Ascending aorta (tissue), 2 donors: ENCODE measurements around the gene TBC1D19. TPM values are rescaled to one million over a fixed set of nuclear protein-coding genes. Genes with fewer than 3 reads are reported as not detected.

Experiments
- DNase-seq, 2 donors: peaks; one replicate each; pipeline ENCODE4 v3.0.0-alpha.2; 2019; ENCODE audit warnings: low spot score in 2 of 2
- H3K27ac ChIP-seq, 2 donors: fragments of 200-600 bp; sonication (generic); one replicate each; pipeline ENCODE4 v1.5.1; 2016 to 2017; ENCODE audit warnings: mild to moderate bottlenecking in 1 of 2
- H3K27me3 ChIP-seq: fragments of 200-600 bp; sonication (generic); one replicate; pipeline ENCODE4 v1.5.1; 2017
- H3K36me3 ChIP-seq, 2 donors: fragments of 200-600 bp; sonication (generic); one replicate each; pipeline ENCODE4 v1.5.1; 2016
- H3K4me1 ChIP-seq, 2 donors: fragments of 200-600 bp; sonication (generic); one replicate each; pipeline ENCODE4 v1.5.1; 2016 to 2017; ENCODE audit warnings: mild to moderate bottlenecking in 1 of 2
- H3K4me3 ChIP-seq, 2 donors: fragments of 200-600 bp; sonication (generic); one replicate each; pipeline ENCODE4 v1.5.1; 2016 to 2017; ENCODE audit warnings: mild to moderate bottlenecking in 1 of 2
- H3K9me3 ChIP-seq, 2 donors: fragments of 200-600 bp; sonication (generic); one replicate each; pipeline ENCODE4 v1.5.1; 2016
- intact Hi-C: fragments of 100-400 bp; cut with DNase I; formaldehyde crosslinking; loops from one replicate; pipeline ENCODE4 v1.15.1; 2023
- total RNA-seq: library from RNA; depleted of rRNA; stranded (reverse); fragments of >200 nt; gene quantifications from one replicate; pipeline ENCODE4 v1.1.0, GENCODE V29; 2016
- TF ChIP-seq, protein P1 (sequence below), 3 experiments: fragments of 200-600 bp in 2 of 3; fragments of 450-650 bp in 1 of 3; sonication (generic) in 2 of 3; IDR thresholded peaks; one replicate each; pipeline ENCODE4 v1.5.1; 2016 to 2019; ENCODE audit warnings: antibody characterized with exemption in 3 of 3, mild to moderate bottlenecking in 1 of 3, moderate library complexity in 1 of 3

TBC1D19 gene
- total RNA-seq, 1 donor from 2014 or later: 18.1 TPM

DNA sequence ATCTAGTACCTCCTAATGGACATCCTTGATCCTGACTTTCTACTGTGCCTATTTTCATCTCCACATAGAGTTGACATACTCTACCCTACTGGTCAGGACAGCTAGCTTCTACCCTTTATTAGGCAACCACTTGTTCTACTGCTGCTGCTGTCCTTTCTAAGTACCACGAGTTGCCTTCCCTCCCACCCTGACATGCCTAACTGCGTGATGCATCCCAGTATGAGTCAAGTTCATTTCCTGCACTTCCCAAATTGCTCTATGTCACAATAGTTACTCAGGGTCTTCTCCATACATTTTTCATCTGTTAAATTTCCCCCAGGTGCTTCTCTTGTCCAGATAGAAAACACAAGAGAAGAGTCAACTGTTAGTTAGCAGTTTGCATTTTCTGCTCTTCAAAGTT is 133.4 kb downstream of the TBC1D19 start:
- TF ChIP-seq, protein P1, sequence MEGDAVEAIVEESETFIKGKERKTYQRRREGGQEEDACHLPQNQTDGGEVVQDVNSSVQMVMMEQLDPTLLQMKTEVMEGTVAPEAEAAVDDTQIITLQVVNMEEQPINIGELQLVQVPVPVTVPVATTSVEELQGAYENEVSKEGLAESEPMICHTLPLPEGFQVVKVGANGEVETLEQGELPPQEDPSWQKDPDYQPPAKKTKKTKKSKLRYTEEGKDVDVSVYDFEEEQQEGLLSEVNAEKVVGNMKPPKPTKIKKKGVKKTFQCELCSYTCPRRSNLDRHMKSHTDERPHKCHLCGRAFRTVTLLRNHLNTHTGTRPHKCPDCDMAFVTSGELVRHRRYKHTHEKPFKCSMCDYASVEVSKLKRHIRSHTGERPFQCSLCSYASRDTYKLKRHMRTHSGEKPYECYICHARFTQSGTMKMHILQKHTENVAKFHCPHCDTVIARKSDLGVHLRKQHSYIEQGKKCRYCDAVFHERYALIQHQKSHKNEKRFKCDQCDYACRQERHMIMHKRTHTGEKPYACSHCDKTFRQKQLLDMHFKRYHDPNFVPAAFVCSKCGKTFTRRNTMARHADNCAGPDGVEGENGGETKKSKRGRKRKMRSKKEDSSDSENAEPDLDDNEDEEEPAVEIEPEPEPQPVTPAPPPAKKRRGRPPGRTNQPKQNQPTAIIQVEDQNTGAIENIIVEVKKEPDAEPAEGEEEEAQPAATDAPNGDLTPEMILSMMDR (IDR thresholded peaks at IDR 0.05): no peak
- no peaks in the 10 kb centered on the region for H3K4me1 ChIP-seq
- no peaks in the 10 kb centered on the region for H3K9me3 ChIP-seq
- H3K36me3 ChIP-seq: no peaks in the 10 kb centered on the region
- no peak overlapping the region for H3K27ac ChIP-seq
- no peak overlapping the region for H3K4me3 ChIP-seq
- intact Hi-C loops: no loop called here
- DNase-seq: no peak
- H3K27me3 ChIP-seq: no peaks in the 10 kb centered on the region

GRCh38 chr4:26719954-26720552 is 136.2 kb downstream of the TBC1D19 start:
- H3K27me3 ChIP-seq: no peaks in the 10 kb centered on the region

DNA sequence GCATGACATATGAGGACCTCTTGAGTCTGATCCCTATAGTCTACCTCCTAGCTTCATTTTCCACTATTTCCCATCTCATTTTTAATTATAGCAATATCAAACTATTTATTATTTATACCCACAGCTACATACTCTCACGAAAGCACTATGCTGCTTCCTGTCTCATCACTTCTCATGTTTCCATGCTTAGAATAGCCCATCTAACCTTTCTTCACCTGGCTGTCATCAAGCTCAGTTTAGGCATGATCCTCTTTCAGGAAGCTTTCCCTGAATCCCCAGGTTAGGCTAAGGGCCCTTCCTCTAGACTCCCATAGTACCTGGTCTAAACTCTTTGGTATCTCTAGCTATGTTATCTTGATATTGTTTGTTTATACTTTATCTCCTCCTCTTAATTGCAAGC is 137.8 kb downstream of the TBC1D19 start:
- Histone ChIP-seq H3K36me3 (peaks cover 0 to 3% of the 10 kb centered on the region in 2 donors), H3K9me3 (no peaks in the 10 kb centered on the region), H3K27ac (no peak overlapping the region), H3K4me1 (no peaks in the 10 kb centered on the region), H3K4me3 (no peak overlapping the region), H3K27me3 (no peaks in the 10 kb centered on the region)
- intact Hi-C loops: no loop called here
- TF ChIP-seq, protein P1 (IDR thresholded peaks at IDR 0.05): no peak
- DNase-seq: no peak

More at GRCh38 chr4:26719954-26720552, 136.2 kb downstream of the TBC1D19 start:
- H3K4me1 ChIP-seq: no peaks in the 10 kb centered on the region
- intact Hi-C loops: no loop called here
- no peaks in the 10 kb centered on the region for H3K9me3 ChIP-seq
- H3K27ac ChIP-seq: no peak overlapping the region
- DNase-seq: no peak
- peaks cover 0 to 3% of the 10 kb centered on the region in 2 donors for H3K36me3 ChIP-seq
- TF ChIP-seq, protein P1 (IDR thresholded peaks at IDR 0.05): peak; percentile 16 to 51 (median 38)
- H3K4me3 ChIP-seq: no peak overlapping the region

- no peaks in the 10 kb centered on the region for H3K9me3 ChIP-seq
- no peaks in the 10 kb centered on the region for H3K27me3 ChIP-seq
- H3K4me1 ChIP-seq: no peaks in the 10 kb centered on the region
- no peak overlapping the region for H3K27ac ChIP-seq
- H3K4me3 ChIP-seq: no peak overlapping the region
- TF ChIP-seq, protein P1 (IDR thresholded peaks at IDR 0.05): no peak
- H3K36me3 ChIP-seq: peaks cover 0 to 3% of the 10 kb centered on the region in 2 donors
- intact Hi-C loops: no loop called here
- no peak for DNase-seq
Measured at GRCh38 chr4:26723216-26723615, 139.3 kb downstream of the TBC1D19 start.

DNA sequence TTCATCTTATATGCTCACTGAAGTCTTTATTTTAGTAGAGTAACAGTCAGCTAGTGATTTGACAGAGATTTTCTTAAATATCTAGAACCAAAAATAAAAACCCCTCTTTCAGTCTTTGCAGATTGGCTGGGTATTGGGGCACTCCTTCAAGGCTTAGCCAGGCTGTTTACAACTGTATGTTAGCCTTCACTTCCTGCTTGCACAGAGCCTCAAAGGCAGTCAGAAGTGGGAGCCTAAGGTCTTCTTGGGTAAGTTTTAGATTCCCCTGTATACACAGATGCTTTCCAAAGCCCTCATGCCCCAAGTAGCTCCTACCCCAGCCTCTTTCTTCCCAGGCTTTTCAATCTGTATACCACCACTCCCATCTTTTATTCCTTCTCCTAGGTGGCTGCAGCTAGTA is 140.7 kb downstream of the TBC1D19 start:
- intact Hi-C loops: no loop called here
- Histone ChIP-seq H3K4me1 (no peaks in the 10 kb centered on the region), H3K4me3 (no peak overlapping the region), H3K27me3 (no peaks in the 10 kb centered on the region), H3K9me3 (no peaks in the 10 kb centered on the region), H3K27ac (no peak overlapping the region), H3K36me3 (peaks cover 0 to 3% of the 10 kb centered on the region in 2 donors)
- TF ChIP-seq, protein P1 (IDR thresholded peaks at IDR 0.05): no peak
- no peak for DNase-seq
